GM19193 (cell line): ENCODE results near the gene ALDH3A2.

ENCODE experiments used
- POLR2A ChIP-seq: IDR thresholded peaks from 4 replicates; pipeline ENCODE4 v1.6.1; 2011; ENCODE audit not compliant: insufficient read depth, insufficient read length; ENCODE audit errors: extremely low read depth

ALDH3A2 gene

DNA sequence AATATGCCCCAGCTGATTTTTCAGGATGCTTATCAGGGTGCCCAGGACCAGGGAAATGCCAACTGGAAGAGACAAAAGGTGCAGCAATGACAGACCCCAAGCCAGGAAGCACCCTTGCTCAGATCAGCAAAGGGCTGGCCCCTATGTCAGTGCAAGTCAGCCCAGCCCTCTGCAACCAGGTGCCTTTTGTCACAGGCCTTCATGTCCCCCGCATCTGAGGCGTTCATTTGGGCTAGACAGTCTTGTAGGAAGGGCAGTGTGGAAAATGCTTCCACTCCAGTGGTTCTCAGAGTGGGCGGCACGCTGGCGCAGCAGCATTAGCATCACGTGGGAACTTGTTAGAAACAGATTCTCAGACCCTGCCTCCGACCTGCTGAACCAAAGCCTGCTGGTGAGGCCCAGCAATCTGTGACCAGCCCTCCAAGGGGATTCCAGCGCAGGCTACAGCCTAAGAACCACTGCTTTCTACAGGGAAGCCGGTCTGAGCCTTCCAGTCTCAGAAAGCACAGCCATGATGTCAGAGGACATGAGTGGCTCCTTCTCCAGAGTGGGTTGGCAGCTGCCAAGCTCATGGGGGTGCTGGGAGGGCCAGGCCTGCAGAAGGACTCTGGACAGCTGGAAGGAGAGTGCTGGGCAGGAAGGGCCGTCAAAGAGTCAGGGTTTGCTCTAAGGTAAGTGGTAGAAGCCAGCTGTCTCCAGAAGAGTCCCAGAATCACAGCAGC lies 54.7 kb downstream of the ALDH3A2 start:
- no peak for TF ChIP-seq POLR2A

DNA sequence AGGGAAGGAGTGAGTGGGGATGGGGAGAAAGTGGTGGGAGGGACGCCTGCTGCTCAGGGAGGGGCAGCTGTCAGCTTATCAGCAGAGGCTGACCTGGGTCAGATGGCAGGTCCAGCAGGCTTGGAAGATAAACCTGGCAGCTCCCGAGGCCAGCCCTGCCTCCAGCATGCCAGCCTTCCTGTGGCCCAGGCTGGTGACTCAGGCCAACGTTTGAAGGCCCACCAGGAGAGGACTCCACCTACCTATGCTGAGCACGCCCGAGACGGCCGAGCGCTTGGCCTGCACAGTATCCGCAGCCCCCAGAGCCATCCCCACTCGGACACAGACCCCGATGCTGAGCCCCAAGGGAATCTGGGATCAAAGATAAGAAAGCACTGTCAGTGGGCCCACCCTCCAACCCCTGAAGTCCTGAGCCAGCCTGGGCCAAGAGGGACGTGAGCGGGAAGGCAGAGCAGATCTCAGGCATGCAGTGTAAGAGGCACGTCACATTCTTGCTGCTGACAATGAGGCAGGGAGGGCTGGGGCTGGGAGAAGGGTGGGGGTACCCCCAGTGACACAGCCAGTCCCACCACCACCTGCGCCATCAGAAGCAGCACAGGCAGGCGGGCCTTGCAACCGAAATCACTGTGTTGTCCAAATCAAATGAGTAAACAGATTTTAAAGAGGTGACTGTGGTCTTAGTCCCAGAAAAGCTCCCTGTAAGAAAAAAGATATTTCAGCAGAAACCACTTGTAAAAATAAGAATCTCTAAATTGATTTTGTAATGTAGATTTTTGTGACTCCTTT lies 55.5 kb downstream of the ALDH3A2 start:
- no peak for TF ChIP-seq POLR2A

DNA sequence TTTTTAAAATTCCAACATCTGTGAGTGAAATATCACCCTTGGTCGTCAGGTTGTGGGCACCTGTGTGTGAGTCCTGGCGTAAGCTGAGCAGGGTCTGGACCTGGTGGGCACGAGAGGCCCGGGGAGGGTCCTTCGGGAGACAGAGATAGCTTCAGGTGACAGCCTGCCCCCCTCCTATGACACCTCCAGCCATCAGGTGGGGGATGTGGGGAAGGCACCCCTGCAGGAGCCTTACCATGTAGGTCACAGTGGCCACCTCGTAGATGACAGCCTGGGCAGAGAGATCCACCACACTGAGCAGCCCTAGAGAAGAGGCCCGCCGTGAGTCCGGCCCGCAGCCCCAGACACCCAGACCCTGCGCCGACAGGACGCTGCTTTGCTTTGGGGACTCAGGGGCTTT lies 56.6 kb downstream of the ALDH3A2 start:
- TF ChIP-seq POLR2A: no peak

DNA sequence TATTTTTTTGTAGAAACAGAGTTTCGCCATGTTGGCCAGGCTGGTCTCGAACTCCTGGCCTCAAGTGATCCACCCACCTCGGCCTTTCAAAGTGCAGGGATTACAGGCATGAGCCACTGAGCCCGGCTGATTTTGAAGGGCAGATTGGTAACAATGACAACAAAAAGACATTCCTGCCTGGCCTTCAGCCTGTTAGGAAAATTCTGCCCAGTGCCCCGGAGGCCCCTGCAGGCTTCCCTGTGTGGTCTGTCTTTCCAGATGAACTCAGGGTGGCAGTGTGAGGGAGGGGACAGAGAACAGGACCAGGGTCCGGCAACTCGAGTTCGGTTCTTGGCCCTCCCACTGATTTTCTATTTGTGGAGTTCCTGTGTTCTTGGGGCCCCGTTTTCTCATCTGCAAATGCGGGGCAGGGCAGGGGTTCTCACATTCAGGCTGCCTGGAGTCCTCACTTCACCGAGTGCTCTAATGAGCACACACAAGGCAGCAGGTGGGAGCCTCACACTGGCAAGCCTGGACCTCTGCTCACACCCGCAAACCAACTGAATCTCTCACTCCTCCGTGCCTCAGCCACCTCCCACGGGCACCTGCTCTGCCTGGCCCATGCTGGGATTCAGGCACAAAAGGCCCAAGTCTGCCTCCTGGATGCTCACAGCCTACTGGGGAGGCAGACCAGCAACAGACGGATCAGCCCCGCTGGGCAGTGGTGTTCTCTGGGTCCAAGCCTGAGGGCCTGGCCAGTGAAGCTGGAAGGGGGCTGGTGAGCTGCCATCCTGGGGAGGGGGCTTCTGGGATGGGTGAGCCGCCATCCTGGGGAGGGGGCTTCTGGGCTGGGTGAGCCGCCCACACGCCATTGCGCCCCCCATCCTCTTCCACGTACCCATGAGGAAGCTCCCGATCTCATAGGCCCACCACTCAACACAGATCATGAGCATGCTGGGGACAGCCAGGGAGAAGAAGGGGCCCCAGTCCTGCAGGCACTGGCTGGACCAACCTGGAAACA lies 57.5 kb downstream of the ALDH3A2 start:
- TF ChIP-seq POLR2A: no peak

DNA sequence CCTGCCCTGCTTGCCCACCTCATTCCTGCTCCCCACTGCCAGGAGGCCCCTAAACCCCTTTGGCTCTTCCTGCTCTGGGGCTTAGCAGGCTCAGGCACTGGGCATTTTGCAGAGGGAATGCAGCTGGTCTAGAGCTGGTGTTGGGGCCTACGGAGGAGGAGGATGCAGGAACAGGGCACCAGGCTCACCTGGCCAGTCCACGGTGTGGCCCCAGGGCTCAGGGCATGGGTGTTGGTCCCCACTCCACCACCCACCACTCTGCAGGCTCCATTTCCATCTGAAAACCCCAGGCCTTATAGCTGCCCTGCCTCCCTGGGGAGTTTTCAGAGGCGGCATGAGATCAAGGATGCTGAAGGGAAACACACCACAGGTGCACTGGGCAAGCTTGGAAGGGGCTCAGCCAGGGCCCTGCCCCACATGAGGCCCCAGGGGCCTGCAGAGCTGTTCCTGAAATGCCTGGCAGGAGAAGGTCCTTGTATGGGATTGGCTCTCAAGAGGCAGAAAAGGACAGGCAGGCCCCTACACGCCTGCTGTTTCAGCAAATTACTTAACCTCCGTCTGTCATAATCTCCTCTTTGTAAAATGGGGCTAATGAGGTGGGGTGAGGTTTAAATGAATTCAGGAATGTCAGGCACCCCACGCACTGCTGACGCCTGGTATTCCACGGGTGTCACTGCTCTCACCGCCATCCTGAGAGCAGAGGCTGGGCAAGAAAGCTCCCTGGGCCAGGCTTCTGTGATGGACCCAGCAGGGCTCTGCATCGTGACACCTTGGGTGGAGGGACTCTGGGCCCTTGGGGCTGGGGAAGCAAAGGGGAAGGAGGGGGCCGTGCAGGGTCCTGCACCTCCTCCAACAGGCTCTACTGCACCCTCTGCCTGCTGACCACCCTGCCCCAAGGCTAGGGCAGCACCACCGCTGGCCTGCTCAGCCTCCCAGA lies 58.5 kb downstream of the ALDH3A2 start:
- no peak for TF ChIP-seq POLR2A

DNA sequence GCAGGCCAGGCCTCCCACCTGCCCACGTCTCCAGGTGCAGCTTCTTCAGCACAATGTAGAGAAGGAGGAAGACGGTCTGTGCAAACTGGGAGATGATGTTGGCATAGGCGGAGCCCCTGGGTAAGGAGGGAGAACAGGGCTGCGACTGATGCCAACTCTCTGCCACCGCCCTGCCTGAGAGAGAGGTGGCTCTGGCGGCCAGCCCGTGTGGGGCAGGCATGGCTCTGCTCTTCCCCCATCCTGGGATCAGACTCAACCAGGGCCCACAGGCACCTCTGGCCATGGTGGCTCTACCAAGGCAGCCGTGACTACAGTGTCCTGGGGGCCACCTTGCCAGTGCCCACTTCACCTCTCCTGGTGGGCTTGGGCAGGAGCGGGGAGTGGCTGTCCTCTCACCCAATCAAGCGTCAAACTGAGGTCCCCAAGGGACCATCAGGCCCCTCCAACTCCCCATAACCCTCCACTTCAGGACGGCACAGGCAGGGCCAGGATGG lies 59.2 kb downstream of the ALDH3A2 start:
- TF ChIP-seq POLR2A: no peak

DNA sequence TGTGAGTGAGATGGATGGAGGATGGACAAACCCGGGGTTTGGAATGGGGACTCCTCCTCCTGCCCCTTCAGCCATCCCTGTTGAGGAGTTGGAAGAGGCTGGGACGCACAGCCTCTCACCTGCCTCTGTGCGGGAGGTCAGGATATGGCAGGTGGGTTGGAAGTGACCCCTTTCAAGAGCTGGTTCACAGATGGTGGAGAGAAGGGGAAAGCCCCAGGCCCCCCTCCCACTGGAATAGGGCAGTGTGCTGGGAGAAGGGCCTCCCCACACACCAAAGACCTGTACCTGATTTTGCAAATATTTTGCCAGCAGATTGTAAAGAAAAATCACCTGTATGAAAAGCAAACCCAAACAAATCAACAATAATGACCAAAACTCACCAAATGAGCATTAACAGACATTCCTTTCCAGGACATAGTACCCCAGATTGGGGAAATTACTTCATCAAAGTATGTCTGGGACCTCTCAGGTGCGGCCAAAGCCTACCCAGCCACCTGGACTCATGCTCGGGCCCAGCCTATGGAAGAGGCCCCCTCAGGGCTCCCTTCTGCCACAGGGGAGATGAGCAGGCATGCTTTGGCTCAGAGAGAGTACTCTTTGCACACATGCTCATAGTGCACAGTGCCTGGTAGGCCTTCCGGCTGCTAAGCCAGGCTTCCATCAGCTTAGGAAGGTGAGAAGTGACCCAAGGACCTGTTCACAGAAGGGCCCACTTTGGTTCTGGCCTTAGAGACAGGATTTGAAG lies 60.1 kb downstream of the ALDH3A2 start:
- no peak for TF ChIP-seq POLR2A

DNA sequence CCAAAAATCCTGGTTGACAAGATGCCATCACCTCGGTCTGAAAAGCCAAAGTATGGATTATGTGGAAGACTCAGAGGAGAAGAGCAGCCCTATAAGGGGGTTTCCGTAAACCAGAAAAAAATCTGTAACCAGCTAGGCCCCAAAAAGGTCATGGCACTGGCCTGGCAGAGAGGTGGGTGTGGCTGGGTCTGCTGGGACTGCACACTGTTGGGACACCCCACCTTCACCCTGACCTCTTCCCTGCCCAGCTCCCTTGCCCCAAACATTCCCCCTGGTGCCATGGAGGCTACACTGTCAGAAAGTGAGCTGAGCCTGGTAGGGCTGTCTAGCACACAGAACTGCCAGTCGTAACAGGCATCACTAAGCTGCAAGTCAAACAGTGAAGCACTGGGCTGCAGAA lies 61.3 kb downstream of the ALDH3A2 start:
- no peak for TF ChIP-seq POLR2A

DNA sequence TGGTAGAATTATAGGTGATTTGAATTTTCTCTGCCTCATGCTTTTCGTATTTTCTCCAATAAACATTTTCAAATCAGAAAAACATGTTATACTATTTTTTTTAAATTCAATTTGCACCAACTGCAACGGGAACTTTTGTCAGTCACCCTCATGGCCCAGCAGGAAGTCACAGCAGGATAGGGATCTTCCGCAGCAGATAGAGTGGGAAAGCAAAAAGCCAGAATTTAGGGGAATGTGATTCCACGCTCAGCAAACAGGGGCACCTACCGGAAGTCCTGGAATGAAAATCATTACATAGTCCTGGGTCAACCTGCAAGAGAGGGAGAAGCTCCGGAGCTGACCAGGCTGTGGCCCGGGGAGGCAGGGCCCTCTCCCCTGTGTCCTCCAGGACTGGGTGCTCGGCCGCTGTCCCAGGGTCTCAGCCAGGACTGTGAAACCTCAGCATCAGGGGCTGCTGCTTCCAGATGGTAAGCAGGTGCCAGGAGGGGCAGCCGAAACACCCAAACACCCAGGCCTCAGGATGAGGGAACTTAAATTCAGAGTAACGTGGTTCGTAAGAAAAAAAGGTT lies 64.0 kb downstream of the ALDH3A2 start:
- no peak for TF ChIP-seq POLR2A

DNA sequence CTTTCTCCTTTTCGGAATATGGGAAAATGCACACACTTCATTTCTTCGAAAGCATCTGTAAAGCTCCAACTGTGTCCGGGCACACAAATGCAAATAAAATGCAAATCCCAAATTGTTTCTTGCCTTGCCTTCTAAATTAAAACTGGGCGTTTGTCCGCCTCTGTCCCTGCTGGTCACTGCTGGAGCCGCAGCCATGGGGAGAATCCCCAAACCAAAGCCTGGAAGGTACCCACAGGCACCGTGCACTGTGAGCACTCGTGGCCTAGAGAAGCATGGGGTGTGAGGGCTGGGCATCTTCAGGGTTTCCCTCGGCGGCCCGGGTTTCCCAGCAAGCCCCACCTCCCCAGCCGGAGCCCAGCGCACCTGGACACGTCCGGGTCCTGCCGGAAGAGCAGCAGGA lies 64.9 kb downstream of the ALDH3A2 start:
- no peak for TF ChIP-seq POLR2A

DNA sequence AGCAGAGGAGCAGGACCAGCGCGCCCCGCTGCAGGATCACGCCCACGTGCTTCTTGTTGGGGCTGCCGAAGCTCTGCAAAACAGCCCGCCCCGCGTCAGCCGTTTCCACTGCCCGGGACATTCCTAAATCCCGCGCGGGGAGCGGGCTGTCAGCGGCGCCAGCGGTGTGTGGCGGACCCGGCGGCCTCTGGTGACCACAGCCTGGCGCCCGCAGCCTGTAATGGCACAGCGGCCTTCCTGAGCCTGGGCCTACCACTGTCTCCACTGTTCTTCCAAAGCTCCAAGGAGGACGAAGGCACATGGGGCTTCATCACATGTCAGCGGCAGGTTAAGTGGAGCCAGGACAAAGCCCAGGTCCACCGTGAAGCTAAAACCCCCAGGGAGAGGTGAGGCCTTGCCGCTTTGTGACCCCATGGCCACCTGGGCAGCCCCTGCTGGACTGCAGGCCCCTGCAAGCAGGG lies 65.4 kb downstream of the ALDH3A2 start:
- no peak for TF ChIP-seq POLR2A

DNA sequence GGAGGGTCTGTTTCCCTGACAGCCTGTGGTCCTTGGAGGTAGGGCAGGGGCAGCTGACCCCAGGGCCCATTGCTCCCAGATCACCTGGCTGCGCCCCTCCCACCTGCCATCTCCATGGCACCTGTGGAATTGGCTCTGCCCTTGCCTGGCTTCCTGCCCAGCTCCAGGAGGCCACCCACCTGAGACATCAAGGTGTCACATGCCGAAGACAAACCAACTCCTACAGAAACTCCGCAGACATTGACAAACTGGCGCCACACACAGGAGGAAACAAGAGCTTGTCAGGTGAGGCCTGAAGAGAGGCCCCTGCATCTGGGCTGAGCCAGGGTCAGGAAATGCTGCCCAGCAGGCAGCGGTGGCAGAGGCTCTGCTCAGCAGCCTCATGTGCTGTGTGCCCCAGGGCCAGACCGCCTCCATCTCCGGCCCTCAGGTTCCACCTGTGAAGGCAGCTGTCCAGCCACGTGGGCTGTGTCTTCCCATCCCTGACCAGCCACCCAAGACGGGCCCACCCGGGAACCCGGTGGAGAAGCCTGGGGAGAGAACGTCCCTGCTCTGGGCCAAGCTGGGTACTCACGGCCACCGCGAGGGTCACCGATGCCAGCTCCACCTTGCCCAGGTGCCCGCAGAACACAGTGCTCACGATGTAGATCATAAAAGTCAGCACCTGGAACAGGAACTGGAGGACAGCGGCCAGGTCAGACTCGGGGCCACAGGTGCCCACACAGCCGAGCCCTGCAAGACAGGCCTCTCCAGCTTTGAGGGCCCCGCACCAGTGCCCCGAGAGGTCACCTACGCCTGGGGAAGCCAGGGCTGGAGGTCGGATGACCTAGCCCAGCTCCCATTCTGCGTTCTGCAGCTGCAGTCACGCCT lies 66.2 kb downstream of the ALDH3A2 start:
- no peak for TF ChIP-seq POLR2A
